Measurements from ENCODE around the gene RDH8. TPM values are rescaled to one million over a fixed set of nuclear protein-coding genes. Genes with fewer than 3 reads are reported as not detected.
A peak's percentile ranks its signal among the peaks of the same experiment; 100 is the strongest.

Gene RDH8, protein sequence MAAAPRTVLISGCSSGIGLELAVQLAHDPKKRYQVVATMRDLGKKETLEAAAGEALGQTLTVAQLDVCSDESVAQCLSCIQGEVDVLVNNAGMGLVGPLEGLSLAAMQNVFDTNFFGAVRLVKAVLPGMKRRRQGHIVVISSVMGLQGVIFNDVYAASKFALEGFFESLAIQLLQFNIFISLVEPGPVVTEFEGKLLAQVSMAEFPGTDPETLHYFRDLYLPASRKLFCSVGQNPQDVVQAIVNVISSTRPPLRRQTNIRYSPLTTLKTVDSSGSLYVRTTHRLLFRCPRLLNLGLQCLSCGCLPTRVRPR
- not detected for total RNA-seq

- Mint-ChIP-seq H3K4me3 (no peak within 1 kb of the TSS), H3K27ac (no peak within 1 kb of the TSS), H3K4me1 (ENCODE audit: low read depth) (peaks cover 6% of the 10 kb centered on the region), H3K9me3 (ENCODE audit: insufficient read depth) (no peaks in the 10 kb centered on the region), H3K36me3 (ENCODE audit: low read depth) (no peaks in the 10 kb centered on the region), H3K27me3 (ENCODE audit: low read depth) (peaks cover 27% of the 10 kb centered on the region)
- ATAC-seq, result no peak
- DNase-seq, result no peak
- CTCF ChIA-PET, result no interaction called here
- POLR2A ChIA-PET, result no interaction called here
These were observed at the start of gene RDH8 for GRCh38 chr19:10013316-10013715. TSS of gene RDH8 (plus strand) at chr19:10013483. CDS start at chr19:10013498, 15 bp downstream.

DNA sequence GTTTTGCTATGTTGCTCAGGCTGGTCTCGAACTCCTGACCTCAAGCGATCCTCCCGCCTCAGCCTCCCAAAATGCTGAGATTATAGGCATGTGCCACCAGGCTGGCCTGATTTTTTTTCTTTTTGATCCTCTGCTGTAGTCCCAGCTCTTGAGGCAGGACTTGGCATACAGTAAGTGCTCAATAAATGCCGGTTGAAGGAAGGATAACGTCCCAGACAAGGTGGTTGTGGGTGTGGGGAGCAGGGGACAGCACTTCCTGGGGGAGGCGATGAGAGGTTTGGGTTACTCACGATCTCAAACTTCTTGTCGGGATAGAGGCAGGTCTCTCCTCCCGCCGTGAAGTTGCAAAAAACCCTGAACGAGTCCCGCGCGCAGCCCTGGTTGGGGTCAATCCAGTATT lies 47.3 kb upstream of the RDH8 start:
- ChIA-PET POLR2A (no interaction called here), CTCF (no interaction called here)
- H3K27ac Mint-ChIP-seq, result no peak overlapping the region
- no peaks in the 10 kb centered on the region for H3K9me3 Mint-ChIP-seq (ENCODE audit: insufficient read depth)
- no peak for DNase-seq
- H3K27me3 Mint-ChIP-seq (ENCODE audit: low read depth), result peaks cover 26% of the 10 kb centered on the region
- H3K4me3 Mint-ChIP-seq, result no peak overlapping the region
- H3K4me1 Mint-ChIP-seq (ENCODE audit: low read depth), result peaks cover 2% of the 10 kb centered on the region
- ATAC-seq, result no peak
- no peaks in the 10 kb centered on the region for H3K36me3 Mint-ChIP-seq (ENCODE audit: low read depth)

GRCh38 chr19:9966448-9966847 lies 46.8 kb upstream of the RDH8 start:
- POLR2A ChIA-PET, result no interaction called here
- H3K27me3 Mint-ChIP-seq (ENCODE audit: low read depth), result peaks cover 26% of the 10 kb centered on the region

DNA sequence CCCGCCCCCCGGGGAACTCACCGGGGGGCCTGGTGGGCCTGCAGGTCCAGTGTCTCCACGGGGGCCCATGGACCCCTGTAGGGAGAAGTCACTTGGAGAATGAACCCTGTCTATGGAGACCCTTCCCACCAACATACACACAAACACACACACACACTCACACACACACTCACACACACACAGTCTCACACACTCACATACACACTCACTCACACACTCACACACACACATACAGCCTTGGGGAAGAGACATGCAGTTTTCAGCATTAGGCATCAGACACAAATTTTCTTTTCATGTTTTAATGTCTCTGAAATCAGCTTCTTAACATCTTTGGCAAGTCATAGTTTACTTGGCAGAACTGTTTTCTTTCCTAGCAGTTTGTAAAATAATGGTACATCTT lies 46.0 kb upstream of the RDH8 start:
- DNase-seq, result no peak
- Mint-ChIP-seq H3K27ac (no peak overlapping the region), H3K4me3 (no peak overlapping the region), H3K27me3 (ENCODE audit: low read depth) (peaks cover 25% of the 10 kb centered on the region), H3K4me1 (ENCODE audit: low read depth) (peaks cover 14% of the 10 kb centered on the region), H3K9me3 (ENCODE audit: insufficient read depth) (no peaks in the 10 kb centered on the region), H3K36me3 (ENCODE audit: low read depth) (no peaks in the 10 kb centered on the region)
- CTCF ChIA-PET, result no interaction called here
- POLR2A ChIA-PET, result no interaction called here
- no peak for ATAC-seq

More at GRCh38 chr19:9966448-9966847, 46.8 kb upstream of the RDH8 start:
- CTCF ChIA-PET, result no interaction called here
- Mint-ChIP-seq H3K36me3 (ENCODE audit: low read depth) (no peaks in the 10 kb centered on the region), H3K9me3 (ENCODE audit: insufficient read depth) (no peaks in the 10 kb centered on the region), H3K4me3 (no peak overlapping the region), H3K27ac (no peak overlapping the region), H3K4me1 (ENCODE audit: low read depth) (peaks cover 5% of the 10 kb centered on the region)
- DNase-seq (no peak), ATAC-seq (no peak)

- no peak overlapping the region for H3K27ac Mint-ChIP-seq
- no peak overlapping the region for H3K4me3 Mint-ChIP-seq
- no peak for DNase-seq
- ChIA-PET POLR2A (no interaction called here), CTCF (no interaction called here)
- H3K36me3 Mint-ChIP-seq (ENCODE audit: low read depth), result no peaks in the 10 kb centered on the region
- H3K4me1 Mint-ChIP-seq (ENCODE audit: low read depth), result peaks cover 14% of the 10 kb centered on the region
- H3K27me3 Mint-ChIP-seq (ENCODE audit: low read depth), result peaks cover 20% of the 10 kb centered on the region
- ATAC-seq, result no peak
- H3K9me3 Mint-ChIP-seq (ENCODE audit: insufficient read depth), result no peaks in the 10 kb centered on the region
These were observed 44.2 kb upstream of the RDH8 start for GRCh38 chr19:9968820-9969687.

DNA sequence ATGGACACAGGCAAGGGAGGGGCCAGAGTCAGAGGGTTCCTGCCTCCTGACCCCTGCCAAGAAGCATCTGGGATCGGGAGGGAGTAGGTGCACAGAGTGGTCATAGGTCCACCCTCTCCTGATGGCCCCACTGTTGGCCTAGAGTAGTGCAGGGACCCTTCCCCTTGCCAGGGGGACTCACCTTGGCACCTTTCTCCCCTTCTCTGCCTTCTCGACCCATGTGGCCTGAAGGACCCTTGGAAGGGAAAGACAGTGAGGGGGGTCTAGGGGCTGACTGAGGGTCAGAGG lies 43.7 kb upstream of the RDH8 start:
- Mint-ChIP-seq H3K4me1 (ENCODE audit: low read depth) (peaks cover 14% of the 10 kb centered on the region), H3K9me3 (ENCODE audit: insufficient read depth) (no peaks in the 10 kb centered on the region), H3K36me3 (ENCODE audit: low read depth) (no peaks in the 10 kb centered on the region), H3K27me3 (ENCODE audit: low read depth) (peaks cover 20% of the 10 kb centered on the region), H3K4me3 (no peak overlapping the region), H3K27ac (no peak overlapping the region)
- POLR2A ChIA-PET, result no interaction called here
- CTCF ChIA-PET, result no interaction called here
- ATAC-seq (no peak), DNase-seq (no peak)

GRCh38 chr19:9970481-9970880 lies 42.8 kb upstream of the RDH8 start:
- ATAC-seq (no peak), DNase-seq (no peak)
- Mint-ChIP-seq H3K27ac (no peak overlapping the region), H3K9me3 (ENCODE audit: insufficient read depth) (no peaks in the 10 kb centered on the region), H3K4me3 (no peak overlapping the region), H3K4me1 (ENCODE audit: low read depth) (peaks cover 14% of the 10 kb centered on the region), H3K27me3 (ENCODE audit: low read depth) (peaks cover 20% of the 10 kb centered on the region), H3K36me3 (ENCODE audit: low read depth) (no peaks in the 10 kb centered on the region)
- ChIA-PET CTCF (no interaction called here), POLR2A (no interaction called here)

DNA sequence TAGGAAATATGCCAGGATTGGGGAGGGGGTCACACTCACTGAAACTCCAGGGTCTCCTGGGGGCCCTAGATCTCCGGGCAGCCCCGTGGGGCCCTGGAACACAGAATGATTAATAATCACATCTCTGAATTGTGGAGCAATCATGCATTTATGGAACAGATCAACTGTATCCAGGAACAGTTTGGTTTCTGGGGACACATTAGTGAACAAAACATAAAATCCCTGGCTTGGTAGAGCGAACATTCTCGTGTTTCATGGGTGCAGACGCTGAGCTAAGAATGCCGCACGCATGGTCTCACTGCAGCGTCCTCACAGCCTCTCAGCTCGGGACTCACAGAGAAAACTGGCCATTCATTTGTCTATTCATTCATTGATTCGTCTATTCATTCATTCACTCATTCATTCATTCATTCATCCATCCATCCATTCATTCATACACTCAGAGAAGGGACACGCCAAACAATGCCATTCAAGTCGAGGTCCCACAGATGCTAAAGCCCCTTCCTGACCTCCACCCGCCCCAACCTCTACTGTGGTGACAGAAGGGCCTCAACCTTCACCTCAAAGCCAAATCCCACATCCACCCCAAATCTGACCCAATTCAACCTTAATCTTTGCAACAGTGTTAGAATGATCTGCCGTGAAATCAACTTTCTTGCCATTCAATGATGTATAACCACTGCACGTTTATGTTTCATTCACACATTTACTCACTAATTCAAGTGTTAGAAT lies 42.0 kb upstream of the RDH8 start:
- POLR2A ChIA-PET, result no interaction called here
- H3K27ac Mint-ChIP-seq, result no peak overlapping the region
- CTCF ChIA-PET, result no interaction called here
- DNase-seq (peak; percentile 25), ATAC-seq (peak; percentile 23)
- H3K9me3 Mint-ChIP-seq (ENCODE audit: insufficient read depth), result no peaks in the 10 kb centered on the region
- H3K36me3 Mint-ChIP-seq (ENCODE audit: low read depth), result no peaks in the 10 kb centered on the region
- H3K4me3 Mint-ChIP-seq, result no peak overlapping the region
- peaks cover 14% of the 10 kb centered on the region for H3K4me1 Mint-ChIP-seq (ENCODE audit: low read depth)
- H3K27me3 Mint-ChIP-seq (ENCODE audit: low read depth), result peaks cover 13% of the 10 kb centered on the region

- H3K36me3 Mint-ChIP-seq (ENCODE audit: low read depth), result no peaks in the 10 kb centered on the region
- H3K27me3 Mint-ChIP-seq (ENCODE audit: low read depth), result peaks cover 7% of the 10 kb centered on the region
- ATAC-seq, result no peak
- H3K27ac Mint-ChIP-seq, result no peak overlapping the region
- ChIA-PET POLR2A (no interaction called here), CTCF (no interaction called here)
- peaks cover 12% of the 10 kb centered on the region for H3K4me1 Mint-ChIP-seq (ENCODE audit: low read depth)
- no peak overlapping the region for H3K4me3 Mint-ChIP-seq
- DNase-seq, result no peak
- no peaks in the 10 kb centered on the region for H3K9me3 Mint-ChIP-seq (ENCODE audit: insufficient read depth)
These were observed 41.2 kb upstream of the RDH8 start for GRCh38 chr19:9972103-9972502.

- CTCF ChIA-PET, result interaction anchor here (3.9 kb wide), 1 partner anchor 19 kb away, joined by 15 read pairs; no protein-coding TSS in a partner anchor
These were observed 31.6 kb upstream of the RDH8 start for GRCh38 chr19:9981406-9982260.

GRCh38 chr19:9986787-9987281 lies 26.4 kb upstream of the RDH8 start:
- ATAC-seq, result no peak
- CTCF ChIA-PET, result interaction anchor here (0.8 to 1.7 kb wide), 2 partner anchors 14 to 41 kb away, joined by 4 to 5 read pairs; no protein-coding TSS in a partner anchor
- no peaks in the 10 kb centered on the region for H3K36me3 Mint-ChIP-seq (ENCODE audit: low read depth)
- POLR2A ChIA-PET, result interaction anchor here (0.7 kb wide), 1 partner anchor 363 kb away, joined by 3 read pairs; no protein-coding TSS in a partner anchor
- no peaks in the 10 kb centered on the region for H3K4me1 Mint-ChIP-seq (ENCODE audit: low read depth)
- DNase-seq, result no peak
- H3K27me3 Mint-ChIP-seq (ENCODE audit: low read depth), result peaks cover 5% of the 10 kb centered on the region
- H3K9me3 Mint-ChIP-seq (ENCODE audit: insufficient read depth), result no peaks in the 10 kb centered on the region
- no peak overlapping the region for H3K27ac Mint-ChIP-seq
- H3K4me3 Mint-ChIP-seq, result no peak overlapping the region

More at GRCh38 chr19:9981406-9982260, 31.6 kb upstream of the RDH8 start:
- H3K4me3 Mint-ChIP-seq, result no peak overlapping the region
- no peaks in the 10 kb centered on the region for H3K9me3 Mint-ChIP-seq (ENCODE audit: insufficient read depth)
- H3K27ac Mint-ChIP-seq, result no peak overlapping the region
- DNase-seq (no peak), ATAC-seq (no peak)
- H3K36me3 Mint-ChIP-seq (ENCODE audit: low read depth), result no peaks in the 10 kb centered on the region
- H3K4me1 Mint-ChIP-seq (ENCODE audit: low read depth), result no peaks in the 10 kb centered on the region
- POLR2A ChIA-PET, result no interaction called here
- H3K27me3 Mint-ChIP-seq (ENCODE audit: low read depth), result peaks cover 8% of the 10 kb centered on the region
